Erythroblast (primary cell): ENCODE results near the gene TES.
A peak's percentile ranks its signal among the peaks of the same experiment; 100 is the strongest.

Experiments
- DNase-seq, 2 experiments: peaks; one replicate each; lab custom pipeline; 2025; lab: John Stamatoyannopoulos, UW
- GATA1 ChIP-seq: IDR thresholded peaks from 2 replicates; pipeline ENCODE4 v1.6.1; 2011; ENCODE audit warnings: low read depth, mild to moderate bottlenecking, control low read depth, low read length, moderate library complexity
- POLR2A ChIP-seq: IDR thresholded peaks from 2 replicates; pipeline ENCODE4 v1.6.1; 2011; ENCODE audit warnings: mild to moderate bottlenecking, low read length

The TES gene

DNA sequence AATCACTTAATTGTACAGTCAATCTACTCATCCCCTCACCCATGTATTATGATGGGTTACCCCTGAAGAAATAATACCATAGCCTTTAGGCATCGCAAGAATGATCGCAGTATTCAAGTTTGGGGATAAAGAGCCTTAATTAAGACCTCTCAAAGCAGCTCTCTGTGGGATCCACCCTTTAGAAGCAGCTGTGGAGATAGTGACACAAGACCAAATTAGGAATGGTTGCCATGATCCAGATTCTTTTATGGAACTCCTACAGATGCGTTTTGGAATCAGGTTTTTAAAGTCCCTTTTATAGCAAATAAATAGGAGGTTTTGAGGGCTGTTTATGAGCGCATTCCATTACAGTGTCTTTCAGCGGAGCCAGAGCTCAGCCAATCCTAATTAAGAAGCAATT lies 12.2 kb downstream of the TES start:
- TF ChIP-seq POLR2A: no peak
- no peak for TF ChIP-seq GATA1
- no peak for DNase-seq

DNA sequence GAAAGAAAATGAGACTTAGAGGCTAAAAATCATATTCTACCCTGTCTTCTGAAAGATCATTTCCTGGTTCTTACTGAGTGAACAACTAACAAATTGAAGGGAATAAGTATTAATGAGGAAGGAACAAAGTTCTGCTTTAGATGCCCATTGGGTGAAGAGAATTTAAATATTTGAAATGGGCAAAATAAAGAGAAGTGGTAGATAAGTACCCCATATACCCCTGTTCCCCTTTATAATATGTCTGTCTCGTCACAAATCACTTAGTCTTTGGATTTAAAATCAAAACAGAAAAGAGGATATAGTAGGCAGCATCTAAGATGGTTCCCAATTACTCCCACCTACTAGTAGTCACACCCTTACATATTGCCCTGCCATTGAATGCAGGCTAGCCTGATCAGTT lies 13.2 kb downstream of the TES start:
- no peak for TF ChIP-seq POLR2A
- no peak for TF ChIP-seq GATA1

DNA sequence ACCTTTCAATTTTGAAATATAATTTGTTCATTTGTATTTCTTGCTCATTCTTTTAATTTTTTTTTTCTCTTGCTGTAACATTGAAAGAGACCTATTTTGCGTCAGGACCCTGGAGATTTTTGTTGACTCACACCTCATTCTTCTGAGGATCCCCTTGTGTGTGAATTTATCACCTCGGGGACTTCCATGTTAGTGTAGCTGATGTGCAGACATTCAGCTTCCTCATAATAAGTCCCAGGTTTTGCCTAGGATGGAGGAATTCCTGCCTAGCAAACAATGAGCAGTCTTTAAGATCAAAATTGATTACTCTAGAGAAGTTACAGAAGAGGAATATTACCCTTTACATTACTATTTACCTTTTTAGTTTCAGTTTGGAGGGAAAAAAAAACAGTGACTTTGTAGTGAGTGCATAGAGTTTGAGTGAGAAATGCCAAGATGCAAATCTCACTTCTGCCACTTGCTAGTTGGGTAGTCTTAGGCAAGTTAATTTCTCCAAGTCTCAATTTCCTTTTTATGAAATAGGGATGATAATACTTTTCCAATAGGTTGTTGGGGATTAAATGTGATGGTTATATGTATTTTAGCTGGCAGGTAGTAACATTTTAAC lies 14.3 kb downstream of the TES start:
- no peak for TF ChIP-seq POLR2A
- no peak for TF ChIP-seq GATA1
- no peak for DNase-seq

More for the DNA sequence above, 13.2 kb downstream of the TES start:
- DNase-seq: no peak

DNA sequence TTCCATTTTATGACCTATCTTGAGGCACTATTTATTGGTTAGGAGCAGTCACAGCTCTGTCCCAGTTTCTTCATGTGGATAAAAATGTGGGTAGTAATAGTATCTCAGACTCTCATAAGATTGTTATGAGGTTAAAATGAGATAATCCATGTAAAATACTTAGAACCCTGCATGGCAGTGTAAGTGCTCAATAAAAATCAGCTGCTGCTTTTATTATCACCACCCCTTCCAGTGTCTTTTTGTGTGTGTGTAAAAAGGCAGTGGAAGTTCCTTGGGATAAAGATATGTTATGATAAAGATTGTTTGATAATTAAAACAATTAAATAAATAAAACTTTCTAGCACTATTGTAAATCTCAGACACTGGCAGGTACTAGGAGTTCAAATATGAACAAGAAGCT lies 15.5 kb downstream of the TES start:
- no peak for DNase-seq
- TF ChIP-seq POLR2A (no peak), GATA1 (no peak)

DNA sequence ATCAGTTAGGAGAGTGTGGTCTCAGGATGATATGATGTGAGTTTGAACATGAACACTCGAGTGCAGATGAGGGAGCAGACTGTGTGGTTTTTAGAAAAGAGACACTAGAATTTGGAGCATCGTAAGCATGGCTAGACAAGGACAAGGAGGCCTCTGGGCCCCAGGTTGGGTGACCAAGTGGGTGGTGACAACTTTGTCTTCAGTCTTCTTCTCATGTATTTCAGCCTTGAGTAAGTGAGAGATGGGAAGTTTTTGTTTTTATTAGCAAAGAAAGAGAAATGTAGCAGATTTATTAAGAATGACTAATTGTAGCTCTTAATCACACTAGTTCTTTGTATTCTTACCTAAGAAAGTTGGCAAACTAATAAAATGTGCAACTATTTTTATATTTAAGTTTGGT lies 16.3 kb downstream of the TES start:
- TF ChIP-seq GATA1 (no peak), POLR2A (no peak)
- no peak for DNase-seq

DNA sequence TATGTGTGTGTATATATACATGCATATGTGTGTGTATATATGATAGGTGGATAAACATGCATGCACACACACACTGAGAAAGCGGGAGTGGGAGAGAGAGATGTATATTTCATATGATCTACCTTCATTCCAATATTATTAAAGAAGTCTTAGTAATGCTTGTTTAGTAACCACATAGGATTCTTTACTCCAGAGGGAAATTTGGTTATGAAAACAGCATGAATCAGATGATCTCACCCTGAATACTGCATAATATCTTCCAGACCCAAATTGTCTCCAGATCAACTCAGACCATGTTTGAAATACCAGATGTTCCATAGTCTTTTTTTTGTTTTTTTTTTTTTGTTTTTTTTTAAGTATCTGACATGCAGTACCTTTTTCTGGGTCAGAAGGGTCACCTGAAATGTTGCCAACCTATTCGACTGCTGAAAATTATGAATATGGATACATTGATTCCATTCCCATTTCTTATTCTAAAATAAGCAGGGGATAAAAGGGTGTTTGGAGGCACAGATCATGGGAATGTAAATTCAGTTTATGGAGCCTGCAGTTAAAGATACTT lies 17.4 kb downstream of the TES start:
- DNase-seq: no peak
- TF ChIP-seq GATA1: no peak
- no peak for TF ChIP-seq POLR2A

DNA sequence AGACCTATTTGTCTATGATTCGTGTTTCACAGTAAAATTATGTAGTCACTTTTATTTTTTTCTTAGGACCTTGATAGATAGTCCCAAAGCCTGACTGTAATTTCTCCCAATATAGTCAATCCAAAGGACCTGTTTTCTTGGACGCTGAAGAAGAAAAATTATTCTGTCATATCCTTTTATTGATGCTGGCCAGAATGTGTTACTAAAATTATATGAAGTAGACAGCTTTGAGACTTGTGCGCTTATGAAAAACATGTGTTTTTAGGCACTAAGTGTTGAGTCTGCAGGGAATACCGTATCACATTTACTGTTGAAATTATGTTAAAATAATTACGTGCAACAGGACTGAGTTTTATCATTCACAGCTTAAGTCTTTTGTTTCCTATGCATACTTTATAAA lies 17.9 kb downstream of the TES start:
- DNase-seq: no peak
- no peak for TF ChIP-seq GATA1
- TF ChIP-seq POLR2A: no peak

DNA sequence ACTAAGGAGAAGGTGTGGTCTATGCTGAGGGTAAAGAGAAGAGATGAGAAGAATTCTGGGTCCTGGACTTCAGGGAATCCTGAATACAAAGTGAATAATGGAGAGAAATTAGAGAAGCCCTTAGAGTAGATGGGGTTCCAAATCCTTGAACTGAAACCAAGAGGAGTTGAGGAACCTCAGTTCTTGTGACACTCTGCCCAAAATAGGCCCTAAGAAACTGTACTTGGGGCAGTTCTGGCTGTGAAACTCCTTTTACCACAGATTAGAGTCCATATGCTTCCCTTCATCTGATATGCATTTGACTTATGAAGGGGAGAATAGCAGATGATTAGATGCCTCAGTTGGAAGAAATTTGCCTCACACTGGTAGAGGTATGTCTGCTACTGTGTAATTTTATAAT lies 19.0 kb downstream of the TES start:
- no peak for DNase-seq
- no peak for TF ChIP-seq GATA1
- no peak for TF ChIP-seq POLR2A

DNA sequence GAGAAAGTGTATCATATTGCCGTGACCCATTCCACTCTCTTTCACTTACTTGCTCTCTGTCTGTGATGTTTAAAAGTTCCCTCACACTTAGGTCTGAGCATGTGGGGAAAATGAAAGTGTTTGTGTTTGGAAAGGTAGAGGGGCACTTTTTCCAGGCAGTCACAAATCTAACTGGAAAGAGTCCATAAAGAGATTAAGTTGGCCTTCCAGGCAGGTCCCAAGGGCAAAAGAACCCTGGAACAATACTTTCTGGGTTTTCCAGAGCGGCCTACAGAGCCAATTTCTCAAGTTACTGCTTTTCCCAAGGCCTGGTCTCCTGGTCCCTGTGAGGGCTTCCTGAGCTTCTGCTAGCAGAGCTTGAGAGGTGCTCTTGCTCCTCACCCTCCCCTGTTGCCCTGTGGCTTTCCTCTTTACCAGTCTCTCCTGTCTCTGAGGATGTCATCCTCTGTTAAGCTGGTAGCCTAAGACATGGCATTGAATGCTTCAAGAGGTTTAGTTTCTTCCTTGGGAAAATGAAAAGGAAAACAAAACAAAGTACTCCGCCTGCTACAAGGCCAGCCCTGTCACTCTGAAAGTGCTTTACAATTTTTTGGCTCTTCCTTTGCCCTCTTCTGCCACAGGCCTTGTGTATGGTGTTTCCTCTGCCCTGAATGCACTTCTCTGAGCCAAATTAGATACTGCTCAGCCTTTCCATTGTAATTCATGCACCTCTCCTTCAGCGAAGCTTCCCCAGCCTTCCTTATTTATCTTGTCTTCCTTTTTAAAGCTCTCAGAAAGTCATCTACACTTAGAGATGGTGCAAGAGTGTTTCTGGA lies 20.1 kb downstream of the TES start:
- no peak for TF ChIP-seq POLR2A
- no peak for TF ChIP-seq GATA1
- no peak for DNase-seq

DNA sequence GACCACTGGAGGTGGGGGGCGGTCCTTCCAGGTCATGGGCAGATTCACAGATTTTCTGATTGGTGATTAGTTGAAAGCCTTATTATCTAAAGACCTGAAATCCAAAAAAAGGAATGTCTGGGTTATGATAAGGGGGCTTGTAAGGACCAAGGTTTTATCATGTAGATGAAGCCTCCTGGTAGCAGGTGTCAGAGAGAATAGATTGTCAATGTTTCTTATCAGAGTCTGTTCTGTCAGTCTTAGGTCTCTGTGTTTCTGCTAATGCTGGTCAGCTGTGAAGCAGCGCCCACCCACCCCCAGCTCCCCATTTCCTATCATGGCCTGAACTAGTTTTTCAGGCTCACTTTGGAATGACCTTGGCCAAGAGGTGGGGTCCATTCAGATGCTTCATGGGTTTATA lies 21.2 kb downstream of the TES start:
- no peak for DNase-seq
- TF ChIP-seq POLR2A (no peak), GATA1 (no peak)

DNA sequence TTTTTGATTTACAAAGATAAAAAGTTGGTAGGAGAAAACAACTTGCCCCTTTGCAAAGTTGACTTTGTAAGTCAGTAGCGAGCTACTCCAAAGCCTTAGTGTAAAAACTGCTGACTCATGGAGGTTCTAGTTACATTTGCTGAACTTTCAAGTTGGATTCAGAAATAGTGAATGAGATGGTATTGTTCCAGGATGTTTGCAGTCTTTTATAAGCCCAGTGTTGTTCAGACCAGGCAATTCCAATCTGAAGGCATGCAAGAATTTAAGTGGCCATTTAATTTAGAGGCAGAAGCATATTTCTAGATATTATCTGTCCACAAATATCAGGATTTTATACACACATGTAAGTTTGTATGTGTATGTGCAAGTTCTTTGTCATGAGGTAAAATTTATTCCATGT lies 21.6 kb downstream of the TES start:
- TF ChIP-seq POLR2A: no peak
- TF ChIP-seq GATA1: no peak
- peak; percentile 20 to 43 for DNase-seq

DNA sequence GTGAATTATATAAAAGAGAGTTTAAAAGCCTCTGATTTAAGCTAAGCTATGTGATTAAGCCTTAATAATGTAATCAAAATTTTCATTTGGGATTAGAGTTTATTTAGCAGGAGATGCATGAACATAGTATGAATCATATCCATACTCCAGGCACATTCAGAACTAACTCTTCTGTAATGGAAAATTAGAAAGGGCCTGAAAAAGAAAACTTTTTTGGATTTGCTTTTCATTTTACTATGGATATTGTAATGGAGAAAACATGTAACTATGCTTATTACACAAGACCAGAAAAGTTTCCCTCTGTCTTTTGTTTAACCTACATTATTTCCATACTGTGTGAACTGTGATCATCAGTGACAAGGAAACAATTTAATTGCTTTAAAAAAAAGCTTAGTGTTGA lies 22.0 kb downstream of the TES start:
- TF ChIP-seq POLR2A: no peak
- no peak for TF ChIP-seq GATA1
- DNase-seq: no peak

DNA sequence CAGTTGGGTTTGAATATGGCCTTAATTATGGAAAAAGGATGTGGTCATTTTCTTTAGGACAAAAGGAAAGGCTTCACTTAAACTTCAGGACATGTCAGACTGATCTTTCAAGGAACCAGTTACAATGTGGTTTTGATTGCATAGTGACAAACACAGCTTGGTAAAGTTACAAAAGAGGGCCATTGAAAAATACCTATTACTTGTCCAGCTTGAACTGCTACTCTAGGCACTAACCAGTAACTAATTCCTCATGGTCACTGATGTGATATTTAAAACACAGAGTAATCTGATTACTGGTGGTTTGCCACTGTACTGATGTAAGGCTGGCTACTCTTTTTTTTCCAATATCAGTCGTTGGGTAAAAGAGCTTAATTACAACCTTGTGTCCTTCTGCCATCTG lies 22.6 kb downstream of the TES start:
- no peak for TF ChIP-seq GATA1
- no peak for TF ChIP-seq POLR2A
- DNase-seq: no peak

DNA sequence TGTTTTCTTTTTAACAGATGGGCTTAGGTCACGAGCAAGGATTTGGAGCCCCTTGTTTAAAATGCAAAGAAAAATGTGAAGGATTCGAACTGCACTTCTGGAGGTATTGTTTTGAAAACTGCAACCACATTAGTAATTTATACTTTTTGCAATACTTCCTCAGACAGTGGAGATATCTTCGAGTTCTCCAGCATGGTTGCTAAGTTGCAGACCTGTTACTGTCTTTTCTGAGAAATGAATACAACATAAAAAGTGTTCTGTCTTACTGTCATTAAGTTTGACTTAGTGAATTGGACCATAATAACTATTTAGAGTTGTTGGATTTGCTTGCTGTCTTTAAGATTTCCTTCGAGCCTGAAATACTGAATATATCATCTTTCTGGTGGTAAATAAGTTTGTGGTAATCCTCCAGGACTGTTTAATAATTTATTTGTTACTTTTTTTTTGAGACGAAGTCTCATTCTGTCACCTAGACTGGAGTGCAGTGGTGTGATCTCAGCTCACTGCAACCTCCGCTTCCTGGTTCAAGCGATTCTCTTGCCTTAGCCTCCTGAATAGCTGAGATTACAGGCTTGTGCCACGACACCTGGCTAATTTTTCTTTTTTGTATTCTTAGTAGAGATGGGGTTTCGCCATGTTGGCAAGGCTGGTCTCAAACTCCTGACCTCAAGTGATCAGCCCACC lies 24.3 kb downstream of the TES start:
- DNase-seq: no peak
- TF ChIP-seq POLR2A (no peak), GATA1 (no peak)

DNA sequence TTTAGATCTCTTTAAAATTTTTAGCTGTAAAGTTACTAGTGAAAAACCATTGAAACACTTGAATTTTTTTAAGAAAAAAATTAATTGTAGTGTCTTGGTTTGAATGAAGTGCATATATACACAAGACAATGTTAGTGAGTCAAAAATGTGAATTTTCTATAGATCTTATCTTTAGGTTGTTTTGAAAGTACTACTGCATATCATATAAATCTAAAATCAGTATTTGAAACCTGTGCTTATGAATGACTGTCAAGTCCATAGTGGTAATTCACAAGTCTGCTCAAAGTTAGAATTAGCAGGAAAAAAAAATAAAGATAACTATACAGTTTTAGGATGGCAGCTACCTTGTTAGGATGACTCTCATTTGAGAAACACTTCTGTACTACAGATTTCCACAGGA lies 25.0 kb downstream of the TES start:
- no peak for DNase-seq
- TF ChIP-seq GATA1 (no peak), POLR2A (no peak)
